ENCODE measurements around the gene MFAP5. TPM values are rescaled to one million over a fixed set of nuclear protein-coding genes. Genes with fewer than 3 reads are reported as not detected.

MFAP5 gene
- total RNA-seq, 2 donors from 2014 or later, result not detected

GRCh38 chr12:8687846-8688601 is 25.4 kb upstream of the MFAP5 start:
- Mint-ChIP-seq H3K4me1 (no peaks in the 10 kb centered on the region), H3K27me3 (no peaks in the 10 kb centered on the region), H3K36me3 (ENCODE audit: low read depth) (no peaks in the 10 kb centered on the region), H3K4me3 (no peak overlapping the region), H3K9me3 (no peaks in the 10 kb centered on the region), H3K27ac (no peak overlapping the region)
- ATAC-seq (replicated peaks), result no peak

- no peak for ATAC-seq (replicated peaks)
- no peaks in the 10 kb centered on the region for H3K36me3 Mint-ChIP-seq (ENCODE audit: low read depth)
- H3K9me3 Mint-ChIP-seq, result no peaks in the 10 kb centered on the region
- H3K4me1 Mint-ChIP-seq, result no peaks in the 10 kb centered on the region
- H3K27ac Mint-ChIP-seq, result no peak overlapping the region
- H3K27me3 Mint-ChIP-seq, result no peaks in the 10 kb centered on the region
- no peak overlapping the region for H3K4me3 Mint-ChIP-seq
Observed at GRCh38 chr12:8685051-8685450, 22.4 kb upstream of the MFAP5 start.

- no peak overlapping the region for H3K4me3 Mint-ChIP-seq
- no peaks in the 10 kb centered on the region for H3K36me3 Mint-ChIP-seq (ENCODE audit: low read depth)
- no peak overlapping the region for H3K27ac Mint-ChIP-seq
- H3K27me3 Mint-ChIP-seq, result peaks cover 4% of the 10 kb centered on the region
- no peak for ATAC-seq (replicated peaks)
- H3K4me1 Mint-ChIP-seq, result no peaks in the 10 kb centered on the region
- no peaks in the 10 kb centered on the region for H3K9me3 Mint-ChIP-seq
Observed at GRCh38 chr12:8681129-8681884, 18.7 kb upstream of the MFAP5 start.

DNA sequence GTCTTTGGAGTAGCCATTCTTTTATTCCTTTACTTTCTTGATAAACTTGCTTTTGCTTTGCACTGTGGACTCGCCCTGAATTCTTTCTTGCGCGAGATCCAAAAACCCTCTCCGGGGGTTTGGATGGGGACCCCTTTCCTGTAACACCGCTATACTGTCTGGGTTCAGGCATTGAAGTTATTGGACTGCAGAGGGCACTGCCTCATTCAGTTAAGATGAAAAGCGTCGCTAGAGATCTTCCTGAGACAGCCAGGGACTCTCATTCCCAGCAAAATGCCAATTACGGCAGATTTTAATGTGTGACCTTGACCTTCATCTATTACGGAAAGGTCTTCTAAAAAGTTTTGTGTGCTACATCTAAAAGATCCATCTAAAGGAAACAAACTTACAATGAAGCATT is 17.9 kb upstream of the MFAP5 start:
- peaks cover under 1% of the 10 kb centered on the region for H3K4me1 Mint-ChIP-seq
- no peaks in the 10 kb centered on the region for H3K9me3 Mint-ChIP-seq
- H3K4me3 Mint-ChIP-seq, result no peak overlapping the region
- H3K27ac Mint-ChIP-seq, result no peak overlapping the region
- no peaks in the 10 kb centered on the region for H3K36me3 Mint-ChIP-seq (ENCODE audit: low read depth)
- H3K27me3 Mint-ChIP-seq, result peaks cover 4% of the 10 kb centered on the region
- ATAC-seq (replicated peaks), result no peak

- Mint-ChIP-seq H3K27ac (no peak overlapping the region), H3K4me1 (peaks cover 5% of the 10 kb centered on the region), H3K9me3 (no peaks in the 10 kb centered on the region), H3K27me3 (peaks cover 4% of the 10 kb centered on the region), H3K36me3 (ENCODE audit: low read depth) (no peaks in the 10 kb centered on the region), H3K4me3 (no peak overlapping the region)
- no peak for ATAC-seq (replicated peaks)
Observed at GRCh38 chr12:8678661-8679111, 16.1 kb upstream of the MFAP5 start.

DNA sequence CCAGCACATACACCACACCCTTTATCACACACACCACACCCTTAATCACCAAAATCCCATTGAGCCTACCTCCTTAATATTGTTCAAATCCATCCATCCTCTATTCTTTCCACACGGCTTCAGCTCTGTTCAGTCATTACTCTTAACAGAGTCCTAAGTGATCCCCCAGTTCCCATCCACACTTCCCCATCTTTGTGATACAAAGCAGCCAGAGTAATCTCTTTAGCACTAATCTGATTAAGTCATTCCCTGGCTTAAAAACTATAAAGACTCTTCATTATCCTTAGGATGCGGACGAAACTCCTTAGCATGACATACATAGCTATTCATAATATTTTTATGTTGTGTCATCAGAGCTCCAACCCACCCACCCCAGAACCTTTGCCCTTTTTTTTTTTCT is 14.7 kb upstream of the MFAP5 start:
- no peak overlapping the region for H3K4me3 Mint-ChIP-seq
- H3K27ac Mint-ChIP-seq, result no peak overlapping the region
- no peaks in the 10 kb centered on the region for H3K9me3 Mint-ChIP-seq
- no peak for ATAC-seq (replicated peaks)
- peaks cover 5% of the 10 kb centered on the region for H3K4me1 Mint-ChIP-seq
- H3K36me3 Mint-ChIP-seq (ENCODE audit: low read depth), result no peaks in the 10 kb centered on the region
- H3K27me3 Mint-ChIP-seq, result peaks cover 4% of the 10 kb centered on the region

GRCh38 chr12:8676651-8677050 is 14.0 kb upstream of the MFAP5 start:
- no peak overlapping the region for H3K4me3 Mint-ChIP-seq
- H3K36me3 Mint-ChIP-seq (ENCODE audit: low read depth), result no peaks in the 10 kb centered on the region
- no peak overlapping the region for H3K27ac Mint-ChIP-seq
- no peak for ATAC-seq (replicated peaks)
- peaks cover 5% of the 10 kb centered on the region for H3K4me1 Mint-ChIP-seq
- peaks cover 4% of the 10 kb centered on the region for H3K27me3 Mint-ChIP-seq
- no peaks in the 10 kb centered on the region for H3K9me3 Mint-ChIP-seq

- Mint-ChIP-seq H3K4me3 (no peak overlapping the region), H3K9me3 (no peaks in the 10 kb centered on the region), H3K27me3 (peaks cover 4% of the 10 kb centered on the region), H3K36me3 (ENCODE audit: low read depth) (no peaks in the 10 kb centered on the region), H3K4me1 (peaks cover 5% of the 10 kb centered on the region), H3K27ac (no peak overlapping the region)
- ATAC-seq (replicated peaks), result no peak
Observed at GRCh38 chr12:8675591-8676036, 13.0 kb upstream of the MFAP5 start.

GRCh38 chr12:8672381-8672780 is 9.8 kb upstream of the MFAP5 start:
- ATAC-seq (replicated peaks), result no peak
- Mint-ChIP-seq H3K9me3 (no peaks in the 10 kb centered on the region), H3K27ac (no peak overlapping the region), H3K4me3 (no peak overlapping the region), H3K27me3 (peaks cover 5% of the 10 kb centered on the region), H3K36me3 (ENCODE audit: low read depth) (no peaks in the 10 kb centered on the region), H3K4me1 (peaks cover 5% of the 10 kb centered on the region)

DNA sequence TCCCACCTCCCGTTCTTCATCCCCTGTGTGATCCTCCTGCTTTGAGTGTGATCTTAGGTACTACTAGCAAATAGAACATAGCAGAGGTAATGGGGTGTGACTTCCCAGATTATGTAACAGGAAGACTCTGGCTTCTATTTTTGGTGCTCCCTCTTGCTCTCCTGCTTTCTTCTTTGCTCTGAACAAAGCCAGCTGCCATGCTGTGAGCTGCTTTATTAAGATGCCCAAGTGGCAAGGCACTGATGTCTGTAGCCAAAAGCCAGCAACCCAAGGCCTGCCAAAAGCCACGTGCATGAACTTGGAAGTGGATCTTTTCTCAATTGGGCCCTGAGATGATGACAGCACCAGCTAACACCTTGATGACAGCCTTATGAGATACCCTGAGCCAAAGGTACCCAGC is 5.8 kb upstream of the MFAP5 start:
- H3K4me3 Mint-ChIP-seq, result no peak overlapping the region
- no peak for ATAC-seq (replicated peaks)
- no peak overlapping the region for H3K27ac Mint-ChIP-seq
- H3K4me1 Mint-ChIP-seq, result no peaks in the 10 kb centered on the region
- no peaks in the 10 kb centered on the region for H3K36me3 Mint-ChIP-seq (ENCODE audit: low read depth)
- peaks cover 18% of the 10 kb centered on the region for H3K27me3 Mint-ChIP-seq
- no peaks in the 10 kb centered on the region for H3K9me3 Mint-ChIP-seq

- ATAC-seq (replicated peaks), result no peak
- H3K36me3 Mint-ChIP-seq (ENCODE audit: low read depth), result no peaks in the 10 kb centered on the region
- no peak overlapping the region for H3K27ac Mint-ChIP-seq
- peaks cover 18% of the 10 kb centered on the region for H3K27me3 Mint-ChIP-seq
- no peaks in the 10 kb centered on the region for H3K9me3 Mint-ChIP-seq
- no peak overlapping the region for H3K4me3 Mint-ChIP-seq
- H3K4me1 Mint-ChIP-seq, result no peaks in the 10 kb centered on the region
Observed at GRCh38 chr12:8667270-8667669, 4.6 kb upstream of the MFAP5 start.

DNA sequence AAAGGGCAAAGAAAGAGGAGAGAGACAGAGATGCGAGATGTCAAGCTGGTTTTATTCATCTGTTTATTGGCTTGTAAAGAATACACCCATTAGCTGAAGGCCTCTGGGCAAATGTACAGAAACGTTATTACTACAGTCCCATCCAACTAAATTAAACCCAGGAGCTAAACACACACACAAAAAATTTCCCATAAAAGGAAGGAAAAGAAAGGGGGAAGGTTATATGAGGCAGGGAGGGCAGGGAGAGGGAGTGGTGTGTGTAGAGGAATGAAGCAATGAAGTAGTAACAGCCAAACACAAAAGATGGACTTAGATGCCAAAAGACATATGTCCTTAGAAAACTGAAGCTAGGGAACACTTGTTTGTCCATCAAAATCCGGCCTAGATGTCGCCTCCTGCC is 3.1 kb upstream of the MFAP5 start:
- peaks cover 18% of the 10 kb centered on the region for H3K27me3 Mint-ChIP-seq
- H3K27ac Mint-ChIP-seq, result no peak overlapping the region
- H3K4me3 Mint-ChIP-seq, result no peak overlapping the region
- ATAC-seq (replicated peaks), result no peak
- H3K9me3 Mint-ChIP-seq, result no peaks in the 10 kb centered on the region
- H3K4me1 Mint-ChIP-seq, result no peaks in the 10 kb centered on the region
- no peaks in the 10 kb centered on the region for H3K36me3 Mint-ChIP-seq (ENCODE audit: low read depth)

GRCh38 chr12:8664228-8664913 is 1.7 kb upstream of the MFAP5 start:
- no peak overlapping the region for H3K4me3 Mint-ChIP-seq
- no peaks in the 10 kb centered on the region for H3K9me3 Mint-ChIP-seq
- no peaks in the 10 kb centered on the region for H3K4me1 Mint-ChIP-seq
- no peak overlapping the region for H3K27ac Mint-ChIP-seq
- H3K27me3 Mint-ChIP-seq, result peaks cover 18% of the 10 kb centered on the region
- ATAC-seq (replicated peaks), result no peak
- H3K36me3 Mint-ChIP-seq (ENCODE audit: low read depth), result no peaks in the 10 kb centered on the region

GRCh38 chr12:8661751-8662150 is 875 bp downstream of the MFAP5 start:
- no peak for ATAC-seq (replicated peaks)
- Mint-ChIP-seq H3K4me1 (no peaks in the 10 kb centered on the region), H3K27ac (no peak overlapping the region), H3K27me3 (peaks cover 14% of the 10 kb centered on the region), H3K36me3 (ENCODE audit: low read depth) (no peaks in the 10 kb centered on the region), H3K4me3 (no peak overlapping the region), H3K9me3 (no peaks in the 10 kb centered on the region)

GRCh38 chr12:8661016-8661415 is 1.6 kb downstream of the MFAP5 start:
- Mint-ChIP-seq H3K4me3 (no peak overlapping the region), H3K36me3 (ENCODE audit: low read depth) (no peaks in the 10 kb centered on the region), H3K4me1 (no peaks in the 10 kb centered on the region), H3K9me3 (no peaks in the 10 kb centered on the region), H3K27me3 (peaks cover 14% of the 10 kb centered on the region), H3K27ac (no peak overlapping the region)
- no peak for ATAC-seq (replicated peaks)

All from activated T-helper 17 cell treated with anti-CD3 and anti-CD28 coated beads, Interleukin-2, amount 50 U/mL, for 72 hours (primary cell).